H1 (cell line): Measurements from ENCODE around the gene HDHD5. TPM values are rescaled to one million over a fixed set of nuclear protein-coding genes. Genes with fewer than 3 reads are reported as not detected.

Experiments used
- CHD2 ChIP-seq: IDR thresholded peaks from 2 replicates; pipeline ENCODE4 v1.6.1; 2012; ENCODE audit warnings: low read length, improper control_type of control experiment
- CTBP2 ChIP-seq: IDR thresholded peaks from 2 replicates; pipeline ENCODE4 v1.7.0; 2011; ENCODE audit warnings: borderline replicate concordance, mild to moderate bottlenecking, moderate library complexity, mixed read lengths, low read length; ENCODE audit not compliant: insufficient read depth, insufficient read length
- polyA plus RNA-seq, 7 experiments: library from polyadenylated mRNA; depleted of rRNA in 3 of 7; stranded (reverse) in 5 of 7; unstranded in 2 of 7; fragments of >200 nt in 5 of 7; fragments of 200-250 nt in 2 of 7; gene quantifications; 1 replicate in 5 of 7; 2 replicates in 1 of 7; 4 replicates in 1 of 7; pipeline versions ENCODE4 v1.2.1 to v1.2.3, GENCODE V29; 2011 to 2013; ENCODE audit warnings: missing spikeins in 2 of 7, mixed read lengths in 2 of 7
- total RNA-seq: library from RNA; stranded (reverse); fragmentation: NEBNext Ultra II Directional; extraction: Animal tissue kit (Norgen Biotek cat#: 25700); gene quantifications from 2 replicates; pipeline ENCODE4 v1.2.1, GENCODE V29; 2021
- TF ChIP-seq, protein P1 (sequence below): IDR thresholded peaks from 2 replicates; pipeline ENCODE4 v1.6.1; 2011; ENCODE audit warnings: low read length, improper control_type of control experiment

The HDHD5 gene
- total and polyA plus RNA-seq, 2 of the 8 experiments (the other 6 are each of a cell fraction or from before 2014, with no cell fraction given) = 68.3 to 123 TPM

DNA sequence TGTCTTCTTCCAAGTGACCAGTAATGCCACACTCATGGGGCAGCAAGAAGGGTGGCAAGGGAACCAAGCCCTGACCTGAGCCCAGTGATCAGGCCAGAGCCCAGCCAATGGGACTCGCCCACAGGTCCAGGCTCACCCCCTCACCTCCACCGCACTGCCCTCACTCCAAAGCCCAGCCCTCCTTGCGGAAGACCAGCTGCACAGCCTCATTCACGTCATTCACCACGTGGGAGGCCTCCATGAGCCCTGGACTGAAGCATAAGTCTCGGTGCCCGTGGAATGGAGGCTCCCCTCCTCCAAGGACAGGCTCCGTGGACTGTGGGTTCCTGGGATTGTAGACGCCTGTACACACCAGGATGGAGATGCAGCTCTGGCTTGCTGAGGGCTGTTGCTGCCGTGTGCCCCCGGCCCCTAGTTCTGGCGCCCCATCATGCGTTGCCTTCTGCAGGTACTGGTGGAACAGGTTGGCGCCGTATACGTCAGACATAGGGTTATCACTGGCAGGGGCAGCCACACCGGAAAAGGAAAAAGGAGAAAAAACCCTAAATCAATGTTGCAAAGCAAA is 21.1 kb downstream of the HDHD5 start (continued):
- TF ChIP-seq, protein P1, sequence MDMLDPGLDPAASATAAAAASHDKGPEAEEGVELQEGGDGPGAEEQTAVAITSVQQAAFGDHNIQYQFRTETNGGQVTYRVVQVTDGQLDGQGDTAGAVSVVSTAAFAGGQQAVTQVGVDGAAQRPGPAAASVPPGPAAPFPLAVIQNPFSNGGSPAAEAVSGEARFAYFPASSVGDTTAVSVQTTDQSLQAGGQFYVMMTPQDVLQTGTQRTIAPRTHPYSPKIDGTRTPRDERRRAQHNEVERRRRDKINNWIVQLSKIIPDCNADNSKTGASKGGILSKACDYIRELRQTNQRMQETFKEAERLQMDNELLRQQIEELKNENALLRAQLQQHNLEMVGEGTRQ = no peak
- TF ChIP-seq CHD2 (no peak), CTBP2 (no peak)
